Tibial nerve (tissue), 4 donors: ENCODE data around the gene RANBP17. TPM values are rescaled to one million over a fixed set of nuclear protein-coding genes. Genes with fewer than 3 reads are reported as not detected.

Source experiments
- DNase-seq, 2 donors: peaks; one replicate each; pipeline ENCODE4 v3.0.0-alpha.2; 2019; ENCODE audit warnings: low spot score in 2 of 2
- H3K27ac ChIP-seq, 4 donors: fragments of 200-600 bp; sonication (generic) in 3 of 4; one replicate each; pipeline ENCODE4 v1.5.1; 2017 to 2019; ENCODE audit warnings: mild to moderate bottlenecking in 1 of 4
- H3K27me3 ChIP-seq, 2 donors: fragments of 200-600 bp; sonication (generic) in 1 of 2; one replicate each; pipeline versions ENCODE4 v1.5.1 to v1.6.0; 2017 to 2019
- H3K36me3 ChIP-seq, 3 donors: fragments of 200-600 bp; sonication (generic); one replicate each; pipeline ENCODE4 v1.5.1; 2018 to 2019
- H3K4me1 ChIP-seq, 4 donors: fragments of 200-600 bp; sonication (generic) in 3 of 4; one replicate each; pipeline ENCODE4 v1.5.1; 2017 to 2019
- H3K4me3 ChIP-seq, 4 donors: fragments of 200-600 bp; sonication (generic) in 3 of 4; one replicate each; pipeline ENCODE4 v1.5.1; 2017 to 2019; ENCODE audit warnings: mild to moderate bottlenecking in 1 of 4, moderate library complexity in 1 of 4
- H3K9me3 ChIP-seq, 4 donors: fragments of 200-600 bp; sonication (generic) in 3 of 4; one replicate each; pipeline ENCODE4 v1.5.1; 2017 to 2019
- EP300 ChIP-seq, 2 donors: sonication (generic); formaldehyde crosslinking; IDR thresholded peaks; one replicate each; pipeline ENCODE4 v1.6.1; 2017; ENCODE audit warnings: antibody characterized with exemption in 2 of 2, mild to moderate bottlenecking in 1 of 2
- POLR2A ChIP-seq, 2 donors: fragments of 450-650 bp; IDR thresholded peaks; one replicate each; pipeline ENCODE4 v1.6.1; 2017; ENCODE audit warnings: antibody characterized with exemption in 2 of 2, mild to moderate bottlenecking in 2 of 2, moderate library complexity in 2 of 2
- WGBS, 2 donors: methylation state at CpG; one replicate each; pipeline ENCODE4 v1.1.5; 2018; 5-methylcytosine and 5-hydroxymethylcytosine counted together
- total RNA-seq, 4 donors: library from RNA; depleted of rRNA; stranded (reverse); fragments of >200 nt; gene quantifications; one replicate each; pipeline ENCODE4 v1.1.0, GENCODE V29; 2016
- TF ChIP-seq, protein P1 (sequence below), 5 experiments: fragments of 200-600 bp in 3 of 5; fragments of 450-650 bp in 2 of 5; sonication (generic) in 3 of 5; IDR thresholded peaks; one replicate each; pipeline ENCODE4 v1.5.1; 2016 to 2019; ENCODE audit warnings: antibody characterized with exemption in 5 of 5, mild to moderate bottlenecking in 3 of 5, moderate library complexity in 2 of 5

RANBP17 gene
- total RNA-seq, 4 donors from 2014 or later, result 10.8 to 34.5 (median 17.6) TPM

DNA sequence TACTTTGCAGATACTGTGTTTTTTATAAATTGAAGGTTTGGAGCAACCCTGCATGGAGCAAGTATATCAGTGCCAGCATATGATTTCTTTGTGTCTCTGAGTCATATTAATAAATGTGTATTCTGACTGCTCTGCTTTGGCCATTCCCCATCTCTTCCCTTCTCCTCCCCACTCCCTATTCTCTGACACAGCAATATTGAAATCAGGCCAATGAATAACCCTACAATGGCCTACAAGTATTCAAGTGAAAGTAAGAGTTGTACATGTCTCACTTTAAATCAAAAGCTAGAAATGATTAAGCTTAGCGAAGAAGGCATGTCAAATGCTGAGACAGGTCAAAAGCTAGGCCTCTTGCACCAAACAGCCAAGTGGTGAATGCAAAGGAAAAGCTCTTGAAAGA lies 365.0 kb downstream of the RANBP17 start:
- DNase-seq, result no peak
- H3K9me3 ChIP-seq, result no peaks in the 10 kb centered on the region
- no peaks in the 10 kb centered on the region for H3K27me3 ChIP-seq
- no peaks in the 10 kb centered on the region for H3K4me1 ChIP-seq
- no peak overlapping the region for H3K4me3 ChIP-seq
- TF ChIP-seq, protein P1, sequence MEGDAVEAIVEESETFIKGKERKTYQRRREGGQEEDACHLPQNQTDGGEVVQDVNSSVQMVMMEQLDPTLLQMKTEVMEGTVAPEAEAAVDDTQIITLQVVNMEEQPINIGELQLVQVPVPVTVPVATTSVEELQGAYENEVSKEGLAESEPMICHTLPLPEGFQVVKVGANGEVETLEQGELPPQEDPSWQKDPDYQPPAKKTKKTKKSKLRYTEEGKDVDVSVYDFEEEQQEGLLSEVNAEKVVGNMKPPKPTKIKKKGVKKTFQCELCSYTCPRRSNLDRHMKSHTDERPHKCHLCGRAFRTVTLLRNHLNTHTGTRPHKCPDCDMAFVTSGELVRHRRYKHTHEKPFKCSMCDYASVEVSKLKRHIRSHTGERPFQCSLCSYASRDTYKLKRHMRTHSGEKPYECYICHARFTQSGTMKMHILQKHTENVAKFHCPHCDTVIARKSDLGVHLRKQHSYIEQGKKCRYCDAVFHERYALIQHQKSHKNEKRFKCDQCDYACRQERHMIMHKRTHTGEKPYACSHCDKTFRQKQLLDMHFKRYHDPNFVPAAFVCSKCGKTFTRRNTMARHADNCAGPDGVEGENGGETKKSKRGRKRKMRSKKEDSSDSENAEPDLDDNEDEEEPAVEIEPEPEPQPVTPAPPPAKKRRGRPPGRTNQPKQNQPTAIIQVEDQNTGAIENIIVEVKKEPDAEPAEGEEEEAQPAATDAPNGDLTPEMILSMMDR (IDR thresholded peaks at IDR 0.05), result no peak
- TF ChIP-seq EP300 (IDR thresholded peaks at IDR 0.05) (no peak), POLR2A (IDR thresholded peaks at IDR 0.05) (no peak)
- 88 to 94% methylated on average over 1 of the region's 1 CpG for WGBS, 2 donors
- H3K27ac ChIP-seq, result no peak overlapping the region
- H3K36me3 ChIP-seq, result no peaks in the 10 kb centered on the region

DNA sequence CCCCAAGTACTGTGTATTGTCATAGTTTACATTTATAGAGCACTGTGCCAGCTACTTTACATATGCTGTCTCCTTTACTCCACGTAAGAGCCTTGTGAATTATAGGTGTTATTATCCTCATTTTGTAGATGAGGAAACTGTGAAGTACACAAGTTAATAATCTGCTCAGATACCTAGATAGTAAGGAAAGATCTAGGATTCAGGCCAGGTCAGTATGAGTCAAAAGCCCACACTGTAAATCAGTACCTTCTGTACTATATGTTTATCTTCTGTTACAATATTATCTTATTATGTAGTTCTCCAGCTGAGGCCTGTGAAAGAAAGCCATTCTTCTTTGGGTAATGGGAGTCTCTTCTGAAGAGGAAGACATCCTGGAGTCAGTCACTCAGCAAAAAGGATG lies 374.8 kb downstream of the RANBP17 start:
- no peak overlapping the region for H3K27ac ChIP-seq
- no peaks in the 10 kb centered on the region for H3K9me3 ChIP-seq
- WGBS, 2 donors, result 76 to 87% methylated on average over 1 of the region's 1 CpG
- H3K4me3 ChIP-seq, result no peak overlapping the region
- no peaks in the 10 kb centered on the region for H3K27me3 ChIP-seq
- H3K4me1 ChIP-seq, result no peaks in the 10 kb centered on the region
- DNase-seq, result no peak
- no peaks in the 10 kb centered on the region for H3K36me3 ChIP-seq
- TF ChIP-seq, protein P1 (IDR thresholded peaks at IDR 0.05), result no peak
- TF ChIP-seq POLR2A (IDR thresholded peaks at IDR 0.05), result no peak
- no peak for TF ChIP-seq EP300 (IDR thresholded peaks at IDR 0.05)

DNA sequence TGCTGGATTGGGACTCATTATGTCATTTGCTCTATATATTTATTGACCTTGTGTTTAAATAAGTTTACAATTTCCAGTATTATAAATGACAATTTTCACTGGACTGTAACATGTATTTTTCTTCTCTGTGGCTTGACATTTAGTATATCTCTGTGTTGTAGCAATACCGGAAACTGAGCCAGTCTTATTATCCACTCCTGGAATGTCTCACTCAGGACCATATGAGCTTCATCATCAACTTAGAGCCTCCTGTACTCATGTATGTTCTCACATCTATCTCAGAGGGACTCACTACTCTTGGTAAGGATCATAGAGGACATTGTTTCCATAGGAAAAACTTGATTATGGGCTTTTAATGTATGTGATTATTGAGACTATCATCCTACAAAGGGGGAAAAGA lies 380.7 kb downstream of the RANBP17 start:
- TF ChIP-seq, protein P1 (IDR thresholded peaks at IDR 0.05), result no peak
- 85 to 88% methylated on average over 1 of the region's 1 CpG for whole genome bisulfite sequencing, 2 donors
- H3K27ac ChIP-seq, result no peak overlapping the region
- H3K27me3 ChIP-seq, result no peaks in the 10 kb centered on the region
- H3K4me1 ChIP-seq, result no peaks in the 10 kb centered on the region
- no peaks in the 10 kb centered on the region for H3K9me3 ChIP-seq
- H3K36me3 ChIP-seq, result no peaks in the 10 kb centered on the region
- no peak overlapping the region for H3K4me3 ChIP-seq
- no peak for DNase-seq

- no peak for TF ChIP-seq EP300 (IDR thresholded peaks at IDR 0.05)
- TF ChIP-seq, protein P1 (IDR thresholded peaks at IDR 0.05), result no peak
- TF ChIP-seq POLR2A (IDR thresholded peaks at IDR 0.05), result no peak
Measured at GRCh38 chr5:171246231-171246630, 384.4 kb downstream of the RANBP17 start.

DNA sequence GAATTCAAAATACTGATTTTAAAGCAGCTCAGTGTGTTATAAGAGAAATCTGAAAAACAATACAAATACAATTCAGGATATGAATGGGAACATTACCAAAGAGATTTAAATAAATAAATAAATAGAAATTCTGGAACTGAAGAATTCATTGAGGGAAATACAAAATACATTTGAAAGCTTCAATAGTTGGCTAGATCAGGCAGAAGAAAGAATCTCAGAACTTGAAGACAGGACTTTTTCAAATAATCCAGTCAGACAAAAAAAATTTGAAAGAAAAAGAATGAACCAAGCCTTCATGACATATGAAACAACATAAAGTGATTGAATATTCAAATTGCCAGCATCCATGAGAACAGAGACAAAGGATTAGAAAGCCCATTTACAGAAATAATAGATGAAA lies 387.6 kb downstream of the RANBP17 start:
- H3K27ac ChIP-seq, result no peak overlapping the region
- H3K9me3 ChIP-seq, result peaks cover 0 to 26% (median 0%) of the 10 kb centered on the region in 4 donors
- no peak for DNase-seq
- TF ChIP-seq EP300 (IDR thresholded peaks at IDR 0.05), result no peak
- TF ChIP-seq, protein P1 (IDR thresholded peaks at IDR 0.05), result no peak
- no peak for TF ChIP-seq POLR2A (IDR thresholded peaks at IDR 0.05)
- H3K36me3 ChIP-seq, result no peaks in the 10 kb centered on the region
- H3K4me1 ChIP-seq, result no peaks in the 10 kb centered on the region
- no peak overlapping the region for H3K4me3 ChIP-seq
- H3K27me3 ChIP-seq, result no peaks in the 10 kb centered on the region

More at GRCh38 chr5:171246231-171246630, 384.4 kb downstream of the RANBP17 start:
- Histone ChIP-seq H3K4me3 (no peak overlapping the region), H3K4me1 (no peaks in the 10 kb centered on the region), H3K27ac (no peak overlapping the region), H3K36me3 (no peaks in the 10 kb centered on the region), H3K9me3 (peaks cover 0 to 20% (median 0%) of the 10 kb centered on the region in 4 donors), H3K27me3 (no peaks in the 10 kb centered on the region)
- DNase-seq, result no peak
- 81 to 88% methylated on average over 2 of the region's 2 CpGs for WGBS, 2 donors
